PC-3 (cell line): Measurements from ENCODE around the gene ERV3-1.

Source experiments
- CTCF ChIP-seq: fragments of 300-600 bp; sonication (generic); conservative IDR thresholded peaks from 2 replicates; pipeline ENCODE4 v1.5.1; 2017; ENCODE audit warnings: antibody characterized with exemption, low read depth, mild to moderate bottlenecking, low read length
- EZH2 ChIP-seq: fragments of 300-600 bp; sonication (generic); IDR thresholded peaks from one replicate; pipeline ENCODE4 v1.6.1; 2017; ENCODE audit warnings: antibody characterized with exemption, mild to moderate bottlenecking, low read length; ENCODE audit not compliant: unreplicated experiment
- EZH2phosphoT487 ChIP-seq: fragments of 300-600 bp; sonication (generic); IDR thresholded peaks from 2 replicates; pipeline ENCODE4 v1.6.1; 2018; ENCODE audit warnings: mild to moderate bottlenecking, antibody characterized with exemption, low read length, borderline replicate concordance

GRCh38 chr7:65001291-65001814, 5.1 kb downstream of the ERV3-1 start:
- TF ChIP-seq CTCF (no peak), EZH2 (no peak), EZH2phosphoT487 (no peak)
